H9 (cell line): Measurements from ENCODE around the gene DNAJC8. TPM values are rescaled to one million over a fixed set of nuclear protein-coding genes. Genes with fewer than 3 reads are reported as not detected.

ENCODE experiments used
- DNase-seq: peaks from one replicate; pipeline ENCODE4 v3.0.0-alpha.2; 2017
- H2AFZ ChIP-seq: one replicate; pipeline ENCODE4 v1.6.1; 2013; ENCODE audit warnings: mild to moderate bottlenecking, low read length, control low read depth, moderate library complexity
- H2AK5ac ChIP-seq: 2 replicates; pipeline ENCODE4 v1.6.1; 2013; ENCODE audit warnings: low read length, control low read depth, mixed read lengths; ENCODE audit not compliant: insufficient read length
- H2BK120ac ChIP-seq: one replicate; pipeline ENCODE4 v1.6.1; 2013; ENCODE audit warnings: low read depth, mild to moderate bottlenecking, low read length, control low read depth, inconsistent platforms; ENCODE audit not compliant: poor library complexity, severe bottlenecking
- H2BK12ac ChIP-seq: 2 replicates; pipeline ENCODE4 v1.6.1; 2013; ENCODE audit warnings: low read length, control low read depth, mixed read lengths, low read depth; ENCODE audit not compliant: insufficient read length
- H2BK15ac ChIP-seq: 2 replicates; pipeline ENCODE4 v1.6.1; 2013; ENCODE audit warnings: low read depth, low read length, control low read depth
- H2BK20ac ChIP-seq: one replicate; pipeline ENCODE4 v1.6.1; 2013; ENCODE audit warnings: low read depth, mild to moderate bottlenecking, low read length, control low read depth, inconsistent platforms; ENCODE audit not compliant: poor library complexity, severe bottlenecking
- H2BK5ac ChIP-seq: 2 replicates; pipeline ENCODE4 v1.6.1; 2013; ENCODE audit warnings: low read length, control low read depth, mixed read lengths; ENCODE audit not compliant: insufficient read length
- H3K14ac ChIP-seq: 2 replicates; pipeline ENCODE4 v1.6.1; 2013; ENCODE audit warnings: low read length, control low read depth; ENCODE audit not compliant: insufficient read depth
- H3K18ac ChIP-seq: 2 replicates; pipeline ENCODE4 v1.6.1; 2013; ENCODE audit warnings: low read depth, mild to moderate bottlenecking, mixed read lengths, low read length, control low read depth; ENCODE audit not compliant: insufficient read length
- H3K23ac ChIP-seq: 2 replicates; pipeline ENCODE4 v1.6.1; 2013; ENCODE audit warnings: low read length, control low read depth, mixed read lengths, low read depth; ENCODE audit not compliant: insufficient read length
- H3K23me2 ChIP-seq: 2 replicates; pipeline ENCODE4 v1.6.1; 2013; ENCODE audit warnings: low read depth, mild to moderate bottlenecking, mixed read lengths, low read length, control low read depth; ENCODE audit not compliant: insufficient read length, poor library complexity, severe bottlenecking
- H3K27ac ChIP-seq: 2 replicates; pipeline ENCODE4 v1.5.1; 2013; ENCODE audit warnings: low read length, control low read depth, mixed read lengths, low read depth; ENCODE audit not compliant: insufficient read length
- H3K27me3 ChIP-seq: 2 replicates; pipeline ENCODE4 v1.6.1; 2013; ENCODE audit warnings: low read length, control low read depth, inconsistent platforms; ENCODE audit not compliant: insufficient read depth
- H3K4ac ChIP-seq: 2 replicates; pipeline ENCODE4 v1.6.1; 2013; ENCODE audit warnings: low read depth, mild to moderate bottlenecking, control low read depth, inconsistent platforms, low read length, moderate library complexity
- H3K4me1 ChIP-seq: 2 replicates; pipeline ENCODE4 v1.6.1; 2013; ENCODE audit warnings: low read length, control low read depth, inconsistent platforms; ENCODE audit not compliant: insufficient read depth
- H3K4me2 ChIP-seq: 2 replicates; pipeline ENCODE4 v1.6.1; 2013; ENCODE audit warnings: low read length, control low read depth, mixed read lengths; ENCODE audit not compliant: insufficient read length, insufficient read depth
- H3K56ac ChIP-seq: 2 replicates; pipeline ENCODE4 v1.6.1; 2013; ENCODE audit warnings: low read depth, mild to moderate bottlenecking, mixed read lengths, low read length, control low read depth; ENCODE audit not compliant: insufficient read length
- H3K79me1 ChIP-seq: 2 replicates; pipeline ENCODE4 v1.6.1; 2013; ENCODE audit warnings: low read depth, mild to moderate bottlenecking, moderate library complexity, low read length, control low read depth, inconsistent platforms; ENCODE audit not compliant: insufficient read depth, poor library complexity, severe bottlenecking
- H3K79me2 ChIP-seq: 2 replicates; pipeline ENCODE4 v1.6.1; 2013; ENCODE audit warnings: low read length, control low read depth, inconsistent platforms; ENCODE audit not compliant: insufficient read depth
- H3K9ac ChIP-seq: 2 replicates; pipeline ENCODE4 v1.6.1; 2013; ENCODE audit warnings: low read length, control low read depth, mixed read lengths; ENCODE audit not compliant: insufficient read length; ENCODE audit errors: extremely low read depth
- H3K9me3 ChIP-seq: one replicate; pipeline ENCODE4 v1.6.1; 2013; ENCODE audit warnings: low read depth, low read length, inconsistent platforms; ENCODE audit not compliant: control insufficient read depth
- H3T11ph ChIP-seq: one replicate; pipeline ENCODE4 v1.6.1; 2013; ENCODE audit warnings: mild to moderate bottlenecking, low read length, control low read depth, inconsistent platforms
- H4K20me1 ChIP-seq: one replicate; pipeline ENCODE4 v1.6.1; 2013; ENCODE audit not compliant: control insufficient read depth, insufficient read length, insufficient read depth
- H4K5ac ChIP-seq: 2 replicates; pipeline ENCODE4 v1.6.1; 2013; ENCODE audit warnings: low read depth, mild to moderate bottlenecking, mixed read lengths, low read length, control low read depth; ENCODE audit not compliant: insufficient read length
- H4K8ac ChIP-seq: replicated peaks from 2 replicates; pipeline ENCODE4 v1.6.1; 2013; ENCODE audit warnings: low read length, control low read depth, mixed read lengths, low read depth; ENCODE audit not compliant: insufficient read length
- H4K91ac ChIP-seq: 2 replicates; pipeline ENCODE4 v1.6.1; 2013; ENCODE audit warnings: low read depth, mild to moderate bottlenecking, moderate library complexity, mixed read lengths, low read length, control low read depth; ENCODE audit not compliant: insufficient read length
- H3K27ac Mint-ChIP-seq, 3 experiments: 2 replicates in 2 of 3; 3 replicates in 1 of 3; pipeline ENCODE4 v1.8.0; 2020 to 2021; ENCODE audit warnings: mixed read lengths in 3 of 3, mild to moderate bottlenecking in 1 of 3, moderate library complexity in 1 of 3
- H3K27me3 Mint-ChIP-seq: 2 replicates; pipeline ENCODE4 v1.8.0; 2021; ENCODE audit warnings: low read depth, mild to moderate bottlenecking, moderate library complexity, mixed read lengths
- H3K36me3 Mint-ChIP-seq, 3 experiments: 2 replicates in 2 of 3; 3 replicates in 1 of 3; pipeline ENCODE4 v1.8.0; 2020 to 2021; ENCODE audit warnings: low read depth in 3 of 3, mixed read lengths in 3 of 3; ENCODE audit not compliant: insufficient read depth in 1 of 3
- H3K4me1 Mint-ChIP-seq, 2 experiments: 2 replicates each; pipeline ENCODE4 v1.8.0; 2020; ENCODE audit warnings: mixed read lengths in 2 of 2
- H3K4me3 Mint-ChIP-seq, 2 experiments: 2 replicates in 1 of 2; 3 replicates in 1 of 2; pipeline ENCODE4 v1.8.0; 2020 to 2021; ENCODE audit warnings: mild to moderate bottlenecking in 2 of 2, mixed read lengths in 2 of 2, moderate library complexity in 1 of 2
- H3K9me3 Mint-ChIP-seq, 2 experiments: 2 replicates in 1 of 2; 3 replicates in 1 of 2; pipeline ENCODE4 v1.8.0; 2020; ENCODE audit warnings: mild to moderate bottlenecking in 2 of 2, mixed read lengths in 2 of 2, moderate library complexity in 1 of 2
- WGBS: extraction: QIAGEN DNeasy Blood & Tissue Kit; methylation state at CpG from one replicate; pipeline ENCODE4 v1.1.7; 2013; ENCODE audit warnings: missing lambda C conversion rate, low lambda C conversion rate, mixed read lengths; ENCODE audit not compliant: insufficient read length; ENCODE audit errors: extremely low coverage; 5-methylcytosine and 5-hydroxymethylcytosine counted together
- total RNA-seq: library from RNA; stranded (reverse); gene quantifications from 2 replicates; pipeline ENCODE4 v1.2.1, GENCODE V29; 2021
- TF ChIP-seq, protein P1 (sequence below): fragments of 200-600 bp; sonication (generic); conservative IDR thresholded peaks from 3 replicates; pipeline ENCODE4 v1.8.0; 2021; ENCODE audit warnings: antibody characterized with exemption, mild to moderate bottlenecking

DNAJC8 gene
- total RNA-seq, 1 experiment from 2014 or later: 132 TPM

DNA sequence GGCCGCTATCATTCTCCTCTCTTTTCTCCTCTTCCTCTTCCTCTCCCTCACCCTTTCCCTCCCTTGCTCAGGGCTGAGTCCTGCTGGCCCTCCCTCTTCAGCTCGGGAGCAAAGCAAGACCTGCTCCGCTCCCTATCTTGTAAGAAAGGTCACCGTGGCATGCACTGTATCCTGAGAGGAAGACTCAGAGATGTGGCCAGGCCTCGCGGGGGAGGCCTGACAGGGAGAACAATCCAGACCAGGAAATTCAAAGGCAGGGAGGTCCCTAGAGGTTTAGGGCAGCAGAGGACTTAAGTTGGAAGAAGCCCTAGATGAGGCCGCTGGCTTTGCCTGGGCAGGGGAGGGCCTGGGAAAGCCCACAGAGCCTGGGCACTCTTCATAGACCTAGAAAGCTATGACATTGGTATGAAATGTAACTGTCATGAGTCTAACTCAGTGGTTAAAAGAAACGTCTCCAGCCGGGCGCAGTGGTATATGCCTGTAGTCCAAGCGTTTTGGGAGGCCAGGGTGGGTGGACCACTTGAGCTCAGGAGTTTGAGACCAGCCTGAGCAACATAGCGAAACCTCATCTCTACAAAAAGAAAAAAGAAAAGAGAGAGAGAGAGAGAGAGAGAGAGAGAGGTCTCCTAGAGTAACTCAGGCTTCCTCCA, 41.7 kb downstream of the DNAJC8 start:
- no peak overlapping the region for H2BK15ac ChIP-seq
- WGBS: no CpG with 5 or more reads among the region's 12 CpGs
- no peak overlapping the region for H3K4me3 Mint-ChIP-seq
- no peak overlapping the region for H3K14ac ChIP-seq
- H2AFZ ChIP-seq: no peak overlapping the region
- no peak overlapping the region for H4K8ac ChIP-seq
- H3T11ph ChIP-seq: no peak overlapping the region
- no peaks in the 10 kb centered on the region for H3K36me3 Mint-ChIP-seq
- no peaks in the 10 kb centered on the region for H3K79me1 ChIP-seq
- peaks cover 21 to 24% of the 10 kb centered on the region in 2 experiments for H3K4me1 Mint-ChIP-seq
- no peak overlapping the region for H3K27ac ChIP-seq
- H2BK20ac ChIP-seq: no peak overlapping the region
- H4K5ac ChIP-seq: no peak overlapping the region
- peak overlapping the region in 2 of 3 experiments; percentile 35 to 92; a peak in 4 of 7 replicates for H3K27ac Mint-ChIP-seq
- TF ChIP-seq, protein P1, sequence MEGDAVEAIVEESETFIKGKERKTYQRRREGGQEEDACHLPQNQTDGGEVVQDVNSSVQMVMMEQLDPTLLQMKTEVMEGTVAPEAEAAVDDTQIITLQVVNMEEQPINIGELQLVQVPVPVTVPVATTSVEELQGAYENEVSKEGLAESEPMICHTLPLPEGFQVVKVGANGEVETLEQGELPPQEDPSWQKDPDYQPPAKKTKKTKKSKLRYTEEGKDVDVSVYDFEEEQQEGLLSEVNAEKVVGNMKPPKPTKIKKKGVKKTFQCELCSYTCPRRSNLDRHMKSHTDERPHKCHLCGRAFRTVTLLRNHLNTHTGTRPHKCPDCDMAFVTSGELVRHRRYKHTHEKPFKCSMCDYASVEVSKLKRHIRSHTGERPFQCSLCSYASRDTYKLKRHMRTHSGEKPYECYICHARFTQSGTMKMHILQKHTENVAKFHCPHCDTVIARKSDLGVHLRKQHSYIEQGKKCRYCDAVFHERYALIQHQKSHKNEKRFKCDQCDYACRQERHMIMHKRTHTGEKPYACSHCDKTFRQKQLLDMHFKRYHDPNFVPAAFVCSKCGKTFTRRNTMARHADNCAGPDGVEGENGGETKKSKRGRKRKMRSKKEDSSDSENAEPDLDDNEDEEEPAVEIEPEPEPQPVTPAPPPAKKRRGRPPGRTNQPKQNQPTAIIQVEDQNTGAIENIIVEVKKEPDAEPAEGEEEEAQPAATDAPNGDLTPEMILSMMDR: no peak
- H3K56ac ChIP-seq: no peak overlapping the region
- H3K4me1 ChIP-seq: no peaks in the 10 kb centered on the region; the same call in 1 of the 2 replicates
- H3K23ac ChIP-seq: no peak overlapping the region
- no peak overlapping the region for H3K4me2 ChIP-seq
- no peaks in the 10 kb centered on the region for H3K79me2 ChIP-seq
- H2BK120ac ChIP-seq: no peak overlapping the region
- H2AK5ac ChIP-seq: no peak overlapping the region
- no peak overlapping the region for H3K4ac ChIP-seq
- H3K23me2 ChIP-seq: no peaks in the 10 kb centered on the region
- H3K27me3 Mint-ChIP-seq: no peaks in the 10 kb centered on the region
- no peaks in the 10 kb centered on the region for H3K27me3 ChIP-seq
- H2BK12ac ChIP-seq: no peak overlapping the region
- H3K9ac ChIP-seq: no peak overlapping the region
- no peak overlapping the region for H3K18ac ChIP-seq
- H4K91ac ChIP-seq: no peak overlapping the region
- no peak overlapping the region for H2BK5ac ChIP-seq
- no peak for DNase-seq
- no peaks in the 10 kb centered on the region for H3K9me3 Mint-ChIP-seq
- H4K20me1 ChIP-seq: no peaks in the 10 kb centered on the region
- H3K9me3 ChIP-seq: no peaks in the 10 kb centered on the region
